NB4 (cell line): ENCODE data around the gene SLF2.

Experiments
- MYC ChIP-seq: IDR thresholded peaks from 2 replicates; pipeline ENCODE4 v1.6.1; 2011; ENCODE audit warnings: low read depth, low read length
- TF ChIP-seq, protein P1 (sequence below): IDR thresholded peaks from one replicate; pipeline ENCODE4 v1.5.1; 2012; ENCODE audit warnings: low read depth, low read length

DNA sequence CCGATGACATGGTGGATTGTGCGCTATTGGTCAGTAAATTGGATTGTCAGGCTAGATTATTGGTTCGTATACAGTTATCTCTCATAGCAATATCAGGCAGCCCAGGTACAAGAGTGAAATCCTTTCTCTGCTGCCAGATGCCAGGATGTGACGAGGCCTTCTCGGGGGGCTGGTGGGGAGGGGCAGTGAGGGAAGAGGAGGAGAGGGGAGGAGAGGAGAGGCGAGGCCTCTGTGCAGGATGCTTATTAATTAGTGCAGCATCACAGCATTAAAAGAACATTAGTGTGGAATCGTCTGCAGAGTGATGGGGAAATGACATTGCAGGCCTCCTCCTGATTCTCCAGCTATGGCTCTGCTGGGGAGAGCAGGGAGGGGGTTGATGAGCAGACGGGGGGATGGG, 30.5 kb upstream of the SLF2 start:
- TF ChIP-seq, protein P1, sequence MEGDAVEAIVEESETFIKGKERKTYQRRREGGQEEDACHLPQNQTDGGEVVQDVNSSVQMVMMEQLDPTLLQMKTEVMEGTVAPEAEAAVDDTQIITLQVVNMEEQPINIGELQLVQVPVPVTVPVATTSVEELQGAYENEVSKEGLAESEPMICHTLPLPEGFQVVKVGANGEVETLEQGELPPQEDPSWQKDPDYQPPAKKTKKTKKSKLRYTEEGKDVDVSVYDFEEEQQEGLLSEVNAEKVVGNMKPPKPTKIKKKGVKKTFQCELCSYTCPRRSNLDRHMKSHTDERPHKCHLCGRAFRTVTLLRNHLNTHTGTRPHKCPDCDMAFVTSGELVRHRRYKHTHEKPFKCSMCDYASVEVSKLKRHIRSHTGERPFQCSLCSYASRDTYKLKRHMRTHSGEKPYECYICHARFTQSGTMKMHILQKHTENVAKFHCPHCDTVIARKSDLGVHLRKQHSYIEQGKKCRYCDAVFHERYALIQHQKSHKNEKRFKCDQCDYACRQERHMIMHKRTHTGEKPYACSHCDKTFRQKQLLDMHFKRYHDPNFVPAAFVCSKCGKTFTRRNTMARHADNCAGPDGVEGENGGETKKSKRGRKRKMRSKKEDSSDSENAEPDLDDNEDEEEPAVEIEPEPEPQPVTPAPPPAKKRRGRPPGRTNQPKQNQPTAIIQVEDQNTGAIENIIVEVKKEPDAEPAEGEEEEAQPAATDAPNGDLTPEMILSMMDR = no peak
- no peak for TF ChIP-seq MYC
